NOMO-1 (cell line): ENCODE measurements around the gene OR2V2.

Experiments used
- DNase-seq, 2 experiments: peaks; one replicate each; lab custom pipeline; 2025; ENCODE audit not compliant: unreplicated experiment in 2 of 2; lab: John Stamatoyannopoulos, UW

The OR2V2 gene

GRCh38 chr5:181189962-181190710 lies 42.8 kb downstream of the OR2V2 start:
- DNase-seq, result no peak

GRCh38 chr5:181190711-181191525 lies 43.5 kb downstream of the OR2V2 start:
- DNase-seq, result no peak

GRCh38 chr5:181191526-181192336 lies 44.3 kb downstream of the OR2V2 start:
- no peak for DNase-seq

- no peak for DNase-seq
Measured at GRCh38 chr5:181192337-181193046, 45.1 kb downstream of the OR2V2 start.

GRCh38 chr5:181193656-181194055 lies 46.3 kb downstream of the OR2V2 start:
- no peak for DNase-seq

GRCh38 chr5:181194489-181195248 lies 47.3 kb downstream of the OR2V2 start:
- DNase-seq, result no peak

- no peak for DNase-seq
Measured at GRCh38 chr5:181195249-181195761, 47.9 kb downstream of the OR2V2 start.

GRCh38 chr5:181197326-181197951 lies 50.1 kb downstream of the OR2V2 start:
- no peak for DNase-seq

GRCh38 chr5:181198106-181198685 lies 50.8 kb downstream of the OR2V2 start:
- DNase-seq, result no peak

GRCh38 chr5:181198905-181199519 lies 51.6 kb downstream of the OR2V2 start:
- no peak for DNase-seq

- no peak for DNase-seq
Measured at GRCh38 chr5:181199881-181200638, 52.7 kb downstream of the OR2V2 start.

GRCh38 chr5:181200816-181201215 lies 53.4 kb downstream of the OR2V2 start:
- no peak for DNase-seq

GRCh38 chr5:181203093-181203711 lies 55.8 kb downstream of the OR2V2 start:
- no peak for DNase-seq

GRCh38 chr5:181203777-181204112 lies 56.4 kb downstream of the OR2V2 start:
- DNase-seq, result no peak

- no peak for DNase-seq
Measured at GRCh38 chr5:181204113-181204825, 56.9 kb downstream of the OR2V2 start.

GRCh38 chr5:181204826-181205760 lies 57.7 kb downstream of the OR2V2 start, which contains the start of gene TRIM7:
Gene TRIM7, minus strand, starts transcription at chr5:181205196. Its CDS starts 86 bp downstream, at chr5:181205110.
- no peak for DNase-seq
